ACHN (cell line): ENCODE measurements around the gene PPP3R2.
"Not testable (repeated sequence)": the region's sequence is repeated elsewhere in the genome, so short reads cannot be mapped to it uniquely, and the experiment has no call there.

Experiments used
- DNase-seq: peaks from one replicate; pipeline ENCODE4 v3.0.0-alpha.2; 2015
- in situ Hi-C: cut with HindIII; loops from 2 replicates; pipeline ENCODE4 v1.10.0; 2017; ENCODE audit warnings: low sequenced_read_pairs, low pct_ligation_motif_present, low pct_unique_long_range_greater_than_20kb

Gene PPP3R2

DNA sequence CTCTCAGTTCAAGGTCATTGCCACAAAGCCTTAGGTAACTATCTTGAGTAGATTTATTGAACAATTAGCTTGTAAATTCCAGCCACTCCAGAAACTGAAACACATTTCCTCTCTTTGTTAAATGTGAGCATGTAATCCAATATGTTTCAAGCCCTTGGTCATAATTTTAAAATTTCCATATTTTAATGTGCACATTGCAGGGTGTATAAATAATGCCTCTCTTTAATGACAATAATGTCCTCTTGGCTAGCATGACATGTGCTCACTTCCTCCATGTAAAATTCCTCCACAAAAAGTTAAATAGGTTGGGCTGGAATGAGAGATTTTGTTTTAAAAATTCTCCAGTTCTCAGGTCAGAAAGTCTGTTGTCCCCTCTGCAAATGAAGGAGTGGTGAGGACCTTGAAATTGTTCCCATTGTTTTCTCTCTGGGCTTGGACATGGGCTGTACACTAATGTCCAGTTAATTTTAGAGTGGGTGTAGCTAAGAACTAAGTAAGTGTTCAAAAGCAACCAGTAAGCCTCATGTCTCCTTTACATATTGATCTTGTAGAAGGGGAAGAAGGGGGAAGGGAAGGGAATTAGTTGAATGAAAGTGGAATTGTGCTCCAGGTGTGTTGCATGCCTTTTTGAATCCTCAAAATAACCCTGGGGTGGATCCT, 2.9 kb downstream of the PPP3R2 start:
- in situ Hi-C loops: no loop called here
- DNase-seq: no peak

GRCh38 chr9:101590901-101591300, 3.9 kb downstream of the PPP3R2 start:
- in situ Hi-C loops: no loop called here
- no peak for DNase-seq

DNA sequence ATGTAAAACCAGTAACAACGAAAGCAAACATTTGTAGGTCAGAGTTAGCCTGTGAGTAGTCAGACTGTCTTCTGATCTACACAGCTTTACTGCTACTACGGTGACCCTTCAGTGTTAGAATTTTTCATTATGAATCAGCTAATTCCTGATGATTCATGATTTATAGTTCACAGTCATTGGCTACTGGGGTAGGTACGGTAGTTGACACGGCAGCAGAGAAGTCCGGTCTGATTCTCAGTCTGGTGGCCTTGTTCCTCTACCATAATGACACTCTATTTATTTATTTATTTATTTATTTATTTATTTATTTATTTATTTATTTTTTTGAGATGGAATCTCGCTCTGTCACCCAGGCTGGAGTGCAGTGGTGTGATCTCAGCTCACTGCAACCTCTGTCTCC, 4.7 kb downstream of the PPP3R2 start:
- DNase-seq, in situ Hi-C loops: not testable (repeated sequence)

GRCh38 chr9:101587332-101588043, 7.3 kb downstream of the PPP3R2 start:
- DNase-seq: no peak
- in situ Hi-C loops: no loop called here

DNA sequence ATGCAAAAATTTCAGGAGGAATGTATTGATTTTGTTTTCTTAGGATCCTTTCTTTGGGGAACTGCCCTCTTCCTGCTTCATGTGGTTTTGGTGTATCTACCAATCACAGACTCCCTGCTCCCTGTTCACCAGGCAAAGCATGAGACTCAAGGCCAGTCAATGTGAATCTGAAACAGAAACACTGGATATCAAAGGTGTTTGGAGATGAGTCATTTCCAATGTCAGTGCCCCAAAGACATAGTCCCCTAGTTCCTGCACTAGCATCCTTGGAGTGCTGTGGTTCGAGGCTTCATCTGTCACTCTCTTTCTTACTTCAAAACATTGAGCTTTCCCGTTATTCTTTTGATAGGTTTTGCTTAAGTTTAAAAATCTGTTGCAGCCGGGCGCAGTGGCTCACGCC, 8.1 kb downstream of the PPP3R2 start:
- in situ Hi-C loops: no loop called here
- DNase-seq: no peak

GRCh38 chr9:101585740-101586139, 9.0 kb downstream of the PPP3R2 start:
- in situ Hi-C loops: no loop called here
- DNase-seq: no peak

DNA sequence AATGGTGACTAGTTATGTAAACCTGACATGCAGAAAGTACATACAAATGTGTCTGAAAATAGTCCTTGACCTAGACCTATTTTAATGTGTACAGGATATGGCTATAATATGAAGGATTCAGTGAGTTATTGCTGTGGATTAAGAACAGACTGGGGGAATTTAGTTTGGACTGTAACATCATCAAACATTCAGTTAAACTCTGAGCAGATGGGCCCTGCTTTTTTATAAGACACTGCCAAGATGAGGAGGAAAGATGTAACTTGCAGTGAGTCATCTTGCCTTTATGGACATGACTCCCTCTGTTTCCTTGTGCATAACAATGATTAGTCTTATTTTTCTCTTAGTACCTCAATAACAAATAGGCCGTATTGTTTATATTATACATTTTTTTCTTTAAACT, 12.2 kb downstream of the PPP3R2 start:
- DNase-seq: no peak
- in situ Hi-C loops: no loop called here

DNA sequence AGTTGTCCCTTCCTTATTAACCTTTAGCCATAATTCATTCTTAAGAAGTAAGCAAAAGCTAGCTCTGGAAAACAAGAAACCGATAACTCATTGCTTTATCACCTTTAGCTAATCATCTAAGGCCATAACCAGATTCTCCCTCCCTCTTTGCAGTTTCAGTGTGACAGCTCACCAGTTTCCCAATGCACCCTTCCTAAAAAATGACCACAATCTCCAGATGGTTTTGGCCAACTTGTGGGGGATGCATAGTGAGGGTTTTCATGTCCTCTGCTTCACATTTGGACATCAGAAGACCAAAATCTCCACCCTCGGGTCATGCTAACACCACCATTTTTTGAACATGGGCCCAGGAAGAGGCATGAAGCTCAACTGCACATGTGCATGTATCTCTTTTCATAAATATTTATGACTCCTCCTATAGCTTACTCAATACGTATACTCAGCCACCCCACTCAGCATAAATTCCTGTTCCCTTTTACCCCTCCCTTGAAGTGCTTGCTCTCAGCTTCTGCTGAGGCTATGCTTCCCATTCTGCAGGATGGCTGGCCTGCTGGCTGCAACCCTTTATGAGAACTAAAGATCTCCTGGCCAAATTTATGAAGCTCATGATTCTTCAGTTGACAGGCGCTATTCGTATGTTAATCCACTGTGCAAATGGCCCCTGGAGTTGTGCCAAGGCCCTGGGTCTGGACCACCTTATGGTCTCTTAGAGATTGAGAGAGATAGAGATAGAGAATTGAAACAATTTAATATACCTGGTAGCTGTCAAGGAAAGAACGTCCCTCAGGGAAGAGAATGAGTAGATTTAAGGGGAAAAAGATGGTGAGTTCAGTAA, 14.8 kb downstream of the PPP3R2 start:
- in situ Hi-C loops: no loop called here
- DNase-seq: no peak

DNA sequence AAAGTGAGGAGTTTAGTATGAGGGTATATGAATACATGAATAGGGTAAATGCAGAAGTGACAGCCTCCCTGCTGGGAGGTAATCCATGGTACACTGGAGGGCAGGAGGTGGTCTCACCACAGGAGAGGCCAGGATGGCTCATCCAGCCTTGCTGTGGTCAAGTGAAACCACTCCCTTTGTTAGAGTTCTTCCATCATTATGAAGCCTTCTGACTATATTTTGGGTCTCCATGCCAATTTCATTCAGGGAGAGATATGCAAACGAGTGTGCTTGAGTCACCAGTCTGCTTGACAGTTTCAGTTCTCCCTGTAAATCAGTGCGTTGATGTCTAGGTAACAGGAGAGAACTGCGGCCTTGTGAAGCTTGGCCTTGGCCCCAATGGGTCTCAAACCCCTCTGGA, 16.4 kb downstream of the PPP3R2 start:
- no peak for DNase-seq
- in situ Hi-C loops: no loop called here

- no peak for DNase-seq
- in situ Hi-C loops: no loop called here
Measured at GRCh38 chr9:101574731-101575333, 19.9 kb downstream of the PPP3R2 start.

DNA sequence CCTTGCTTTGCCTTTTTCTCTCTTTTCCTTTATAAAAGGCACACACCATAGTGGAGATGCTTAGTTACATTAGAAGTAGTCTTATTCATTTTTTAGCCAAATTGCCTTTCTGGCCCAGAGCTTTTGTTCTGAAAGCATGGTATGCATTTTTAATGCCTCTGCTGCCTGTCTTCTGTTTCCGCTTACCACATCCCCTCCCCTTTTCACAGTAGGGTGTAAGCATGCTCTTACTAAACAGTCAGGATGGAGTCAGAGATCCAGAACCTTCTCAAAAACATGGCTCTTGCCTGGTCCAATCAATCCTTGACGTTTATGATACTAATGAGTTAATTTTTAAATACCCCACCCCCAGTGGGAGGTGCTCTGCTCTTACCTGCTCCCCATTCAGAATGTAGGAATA, 22.5 kb downstream of the PPP3R2 start:
- in situ Hi-C loops: no loop called here
- DNase-seq: no peak

DNA sequence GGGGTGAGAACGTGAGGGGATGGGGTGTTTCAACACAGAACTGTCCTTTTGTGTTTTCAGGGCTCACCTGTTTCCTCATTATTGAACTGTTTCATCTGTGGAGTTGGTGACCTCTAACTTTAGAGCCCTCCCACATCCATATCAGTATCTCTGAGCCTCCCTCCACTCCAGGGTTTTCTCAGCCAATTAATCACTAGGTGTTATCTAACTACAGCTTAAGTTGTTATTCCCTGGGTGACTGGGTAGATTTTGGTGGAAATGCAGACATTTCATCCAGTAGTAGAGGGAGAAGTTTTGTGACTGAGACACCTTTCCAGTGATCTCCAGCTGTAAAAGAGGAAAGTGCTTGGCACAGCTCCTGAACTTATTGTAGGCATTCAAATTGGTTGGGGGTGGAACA, 23.7 kb downstream of the PPP3R2 start:
- DNase-seq: no peak
- in situ Hi-C loops: no loop called here

GRCh38 chr9:101569741-101570501, 24.8 kb downstream of the PPP3R2 start:
- DNase-seq: no peak
- in situ Hi-C loops: no loop called here

DNA sequence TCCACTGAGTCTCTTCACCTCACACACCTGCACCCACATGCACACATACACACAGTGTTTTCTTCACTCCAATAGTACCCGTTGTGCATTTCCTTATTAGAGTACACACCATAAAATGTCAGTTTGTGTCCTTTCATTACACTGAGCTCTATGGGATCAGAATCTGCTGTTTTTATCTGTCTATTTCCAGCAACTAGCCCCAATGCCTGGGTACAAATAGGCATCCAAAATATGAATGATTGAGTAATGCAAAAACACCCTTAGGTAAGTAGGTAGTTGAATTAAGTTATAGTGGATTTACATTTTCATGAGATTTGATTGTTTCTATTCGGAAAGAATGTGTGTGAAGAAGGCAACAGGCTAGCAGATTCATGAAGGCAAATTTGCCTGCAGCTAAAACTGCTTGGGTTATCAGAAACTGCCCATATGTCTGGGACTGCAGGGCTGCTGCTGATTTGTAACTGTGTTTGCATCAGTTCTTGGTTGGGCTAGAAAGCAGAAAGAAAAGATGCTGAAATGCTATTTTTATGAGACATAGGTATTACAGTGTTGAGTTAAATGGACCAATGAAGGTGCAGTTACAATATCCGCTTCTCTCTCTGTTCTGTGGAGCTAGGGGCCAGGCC, 26.9 kb downstream of the PPP3R2 start:
- in situ Hi-C loops: no loop called here
- no peak for DNase-seq

GRCh38 chr9:101566904-101567724, 27.7 kb downstream of the PPP3R2 start:
- DNase-seq: peak; percentile 49
- in situ Hi-C loops: no loop called here

- in situ Hi-C loops: no loop called here
- DNase-seq: no peak
Measured at GRCh38 chr9:101564252-101564651, 30.5 kb downstream of the PPP3R2 start.

DNA sequence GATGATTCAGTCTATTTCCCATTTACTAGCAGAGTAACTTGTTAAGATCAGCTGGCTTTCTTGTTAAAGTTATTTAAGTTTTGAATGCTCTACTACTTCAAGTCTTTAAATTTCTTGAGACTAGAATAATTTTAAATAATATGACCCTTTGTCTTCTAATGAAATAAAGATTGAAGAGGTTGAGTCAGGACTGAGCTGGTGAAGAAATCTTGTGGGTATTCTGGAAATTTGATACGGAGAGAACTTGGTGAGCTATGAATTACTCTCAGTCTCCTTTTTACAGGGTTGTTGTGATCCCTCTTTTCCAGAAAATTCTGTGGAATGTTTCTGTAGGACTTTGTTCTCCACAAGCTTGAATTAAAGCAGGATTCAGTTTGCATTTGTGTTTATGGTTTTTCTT, 31.8 kb downstream of the PPP3R2 start:
- DNase-seq: no peak
- in situ Hi-C loops: no loop called here
